KMS-11 (cell line): ENCODE data around the gene FITM1.
A peak's percentile ranks its signal among the peaks of the same experiment; 100 is the strongest.

Experiments used
- H2AFZ ChIP-seq: fragments of 200-600 bp; sonication (generic); 2 replicates; pipeline ENCODE4 v1.6.1; 2016; ENCODE audit warnings: antibody characterized with exemption, mixed run types, low read depth
- H3K27ac ChIP-seq: fragments of 200-600 bp; sonication (generic); 2 replicates; pipeline ENCODE4 v1.6.1; 2016; ENCODE audit warnings: mild to moderate bottlenecking, mixed run types
- H3K27me3 ChIP-seq: fragments of 200-600 bp; sonication (generic); 2 replicates; pipeline ENCODE4 v1.6.1; 2017; ENCODE audit warnings: mild to moderate bottlenecking, low read depth, mixed run types, moderate library complexity; ENCODE audit not compliant: insufficient read depth
- H3K36me3 ChIP-seq: fragments of 200-600 bp; sonication (generic); 2 replicates; pipeline ENCODE4 v1.6.1; 2017; ENCODE audit warnings: mild to moderate bottlenecking, mixed run types; ENCODE audit not compliant: insufficient read depth
- H3K4me1 ChIP-seq: fragments of 200-600 bp; sonication (generic); 2 replicates; pipeline ENCODE4 v1.6.1; 2016; ENCODE audit warnings: mild to moderate bottlenecking, low read depth, mixed run types; ENCODE audit not compliant: poor library complexity, severe bottlenecking
- H3K4me2 ChIP-seq: fragments of 200-600 bp; sonication (generic); 2 replicates; pipeline ENCODE4 v1.7.0; 2016; ENCODE audit warnings: mild to moderate bottlenecking, mixed run types
- H3K4me3 ChIP-seq: fragments of 200-600 bp; sonication (generic); IDR thresholded peaks from 2 replicates; pipeline ENCODE4 v1.6.1; 2017; ENCODE audit warnings: low read depth, low read length, mixed read lengths; ENCODE audit not compliant: insufficient read depth
- H3K79me2 ChIP-seq: fragments of 200-600 bp; sonication (generic); 2 replicates; pipeline ENCODE4 v1.6.1; 2016; ENCODE audit warnings: low read depth, mixed run types; ENCODE audit not compliant: insufficient read depth
- H3K9ac ChIP-seq: fragments of 200-600 bp; sonication (generic); 2 replicates; pipeline ENCODE4 v1.6.1; 2016; ENCODE audit warnings: mild to moderate bottlenecking, mixed run types
- H4K20me1 ChIP-seq: fragments of 200-600 bp; sonication (generic); 2 replicates; pipeline ENCODE4 v1.6.1; 2016; ENCODE audit warnings: mild to moderate bottlenecking, mixed run types; ENCODE audit not compliant: insufficient read depth
- TF ChIP-seq, protein P1 (sequence below): fragments of 200-600 bp; sonication (generic); conservative IDR thresholded peaks from 2 replicates; pipeline ENCODE4 v1.6.1; 2017; ENCODE audit warnings: low read depth, mild to moderate bottlenecking, antibody characterized with exemption, low read length, moderate library complexity, mixed read lengths

FITM1 gene

DNA sequence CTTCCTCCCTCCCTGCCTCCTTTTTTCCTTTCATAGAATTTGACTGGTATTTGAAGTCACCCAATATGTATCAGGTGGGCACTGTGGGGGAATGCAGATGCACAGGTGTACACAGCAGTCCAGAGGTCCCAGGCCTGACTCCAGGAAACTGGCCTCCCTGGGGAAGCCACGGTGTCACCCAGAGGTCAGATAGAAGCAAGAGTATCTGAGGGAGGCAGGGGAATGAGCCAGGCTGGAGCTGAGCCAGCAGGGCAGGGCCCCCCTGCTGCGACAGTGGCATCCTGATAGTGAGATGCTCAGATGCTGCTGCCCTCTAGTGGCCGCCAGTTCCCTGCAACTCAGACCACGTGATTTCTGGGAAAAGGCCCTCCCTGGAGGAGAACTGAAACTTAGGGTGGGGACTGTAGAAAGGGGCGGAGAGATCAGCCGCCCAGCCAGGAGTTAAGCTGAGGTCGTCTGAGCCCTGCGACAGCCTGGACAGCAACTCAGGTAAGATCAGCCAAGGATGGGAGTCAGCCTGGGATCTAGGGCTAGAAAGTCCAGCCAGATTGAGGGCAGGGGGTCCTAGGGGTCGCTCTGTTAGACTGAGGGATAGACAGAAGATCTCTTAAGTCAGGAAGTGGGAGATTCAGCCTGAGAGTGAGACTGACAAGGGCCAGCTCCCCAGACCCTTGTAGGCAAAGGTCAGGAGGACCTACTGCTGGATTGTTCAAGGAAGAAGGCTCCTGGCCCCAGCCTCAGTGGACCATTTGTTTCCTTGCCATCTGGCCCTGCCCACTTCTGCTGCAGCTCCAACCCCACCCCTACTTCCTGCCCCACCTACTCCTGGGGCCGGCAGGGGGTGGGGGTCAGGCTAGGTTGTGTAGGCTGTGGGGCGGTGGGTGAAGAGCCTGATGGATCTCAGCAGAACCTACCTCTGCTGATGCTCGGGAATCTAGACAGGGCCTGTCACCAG, 30.7 kb downstream of the FITM1 start, which contains the start of gene IRF9:
TSS of gene IRF9 (plus strand) at position 416 of the 955 bp plus-strand sequence. CDS start 880 bp downstream, outside the sequence.
- H3K9ac ChIP-seq, result peak within 1 kb of the TSS; percentile 38; the same call in 1 of the 2 replicates
- TF ChIP-seq, protein P1, sequence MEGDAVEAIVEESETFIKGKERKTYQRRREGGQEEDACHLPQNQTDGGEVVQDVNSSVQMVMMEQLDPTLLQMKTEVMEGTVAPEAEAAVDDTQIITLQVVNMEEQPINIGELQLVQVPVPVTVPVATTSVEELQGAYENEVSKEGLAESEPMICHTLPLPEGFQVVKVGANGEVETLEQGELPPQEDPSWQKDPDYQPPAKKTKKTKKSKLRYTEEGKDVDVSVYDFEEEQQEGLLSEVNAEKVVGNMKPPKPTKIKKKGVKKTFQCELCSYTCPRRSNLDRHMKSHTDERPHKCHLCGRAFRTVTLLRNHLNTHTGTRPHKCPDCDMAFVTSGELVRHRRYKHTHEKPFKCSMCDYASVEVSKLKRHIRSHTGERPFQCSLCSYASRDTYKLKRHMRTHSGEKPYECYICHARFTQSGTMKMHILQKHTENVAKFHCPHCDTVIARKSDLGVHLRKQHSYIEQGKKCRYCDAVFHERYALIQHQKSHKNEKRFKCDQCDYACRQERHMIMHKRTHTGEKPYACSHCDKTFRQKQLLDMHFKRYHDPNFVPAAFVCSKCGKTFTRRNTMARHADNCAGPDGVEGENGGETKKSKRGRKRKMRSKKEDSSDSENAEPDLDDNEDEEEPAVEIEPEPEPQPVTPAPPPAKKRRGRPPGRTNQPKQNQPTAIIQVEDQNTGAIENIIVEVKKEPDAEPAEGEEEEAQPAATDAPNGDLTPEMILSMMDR, result peak; percentile 80
- H3K79me2 ChIP-seq, result no peaks in the 10 kb centered on the region
- 0 out of 2 replicates have a peak within 1 kb of the TSS, but pooled peaks have one; percentile 15 for H2AFZ ChIP-seq
- H4K20me1 ChIP-seq, result no peaks in the 10 kb centered on the region
- peak within 1 kb of the TSS; percentile 79 for H3K4me2 ChIP-seq
- peaks cover 14% of the 10 kb centered on the region for H3K4me1 ChIP-seq
- no peaks in the 10 kb centered on the region for H3K36me3 ChIP-seq
- peak within 1 kb of the TSS; percentile 14; the same call in 1 of the 2 replicates for H3K27ac ChIP-seq
- H3K27me3 ChIP-seq, result no peaks in the 10 kb centered on the region
- no peak within 1 kb of the TSS for H3K4me3 ChIP-seq

DNA sequence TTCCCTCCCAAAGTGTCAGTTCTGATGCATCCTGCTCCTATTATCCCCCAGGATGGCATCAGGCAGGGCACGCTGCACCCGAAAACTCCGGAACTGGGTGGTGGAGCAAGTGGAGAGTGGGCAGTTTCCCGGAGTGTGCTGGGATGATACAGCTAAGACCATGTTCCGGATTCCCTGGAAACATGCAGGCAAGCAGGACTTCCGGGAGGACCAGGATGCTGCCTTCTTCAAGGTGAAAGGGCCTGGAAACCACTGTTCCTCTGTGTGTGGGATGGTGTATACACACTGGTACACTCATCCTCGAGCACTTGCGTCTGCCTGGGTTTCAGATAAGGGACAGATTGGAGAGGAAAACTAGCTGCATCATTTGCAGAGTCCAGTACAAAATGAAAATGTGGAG, 31.6 kb downstream of the FITM1 start:
- H3K27me3 ChIP-seq, result no peaks in the 10 kb centered on the region
- H2AFZ ChIP-seq, result no peak overlapping the region
- H4K20me1 ChIP-seq, result no peaks in the 10 kb centered on the region
- TF ChIP-seq, protein P1, result no peak
- peaks cover 14% of the 10 kb centered on the region for H3K4me1 ChIP-seq
- H3K79me2 ChIP-seq, result no peaks in the 10 kb centered on the region
- H3K36me3 ChIP-seq, result no peaks in the 10 kb centered on the region
- H3K4me2 ChIP-seq, result peak overlapping the region; percentile 79
- H3K27ac ChIP-seq, result no peak overlapping the region
- H3K9ac ChIP-seq, result no peak overlapping the region
- H3K4me3 ChIP-seq, result no peak overlapping the region

DNA sequence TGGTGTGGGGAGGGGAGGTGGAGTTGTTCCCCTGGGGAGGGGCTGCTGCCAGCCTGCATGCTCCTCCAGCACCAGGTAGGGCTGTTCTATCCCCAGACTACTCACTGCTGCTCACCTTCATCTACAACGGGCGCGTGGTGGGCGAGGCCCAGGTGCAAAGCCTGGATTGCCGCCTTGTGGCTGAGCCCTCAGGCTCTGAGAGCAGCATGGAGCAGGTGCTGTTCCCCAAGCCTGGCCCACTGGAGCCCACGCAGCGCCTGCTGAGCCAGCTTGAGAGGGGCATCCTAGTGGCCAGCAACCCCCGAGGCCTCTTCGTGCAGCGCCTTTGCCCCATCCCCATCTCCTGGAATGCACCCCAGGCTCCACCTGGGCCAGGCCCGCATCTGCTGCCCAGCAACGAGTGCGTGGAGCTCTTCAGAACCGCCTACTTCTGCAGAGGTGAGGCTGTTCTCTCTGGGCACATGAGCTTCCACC, 34.1 kb downstream of the FITM1 start:
- no peaks in the 10 kb centered on the region for H3K79me2 ChIP-seq
- no peak overlapping the region for H3K4me3 ChIP-seq
- no peaks in the 10 kb centered on the region for H4K20me1 ChIP-seq
- peaks cover 22% of the 10 kb centered on the region for H3K4me1 ChIP-seq
- no peak overlapping the region for H2AFZ ChIP-seq
- TF ChIP-seq, protein P1, result no peak
- H3K9ac ChIP-seq, result no peak overlapping the region
- H3K4me2 ChIP-seq, result no peak overlapping the region
- no peaks in the 10 kb centered on the region for H3K27me3 ChIP-seq
- no peaks in the 10 kb centered on the region for H3K36me3 ChIP-seq
- H3K27ac ChIP-seq, result no peak overlapping the region

DNA sequence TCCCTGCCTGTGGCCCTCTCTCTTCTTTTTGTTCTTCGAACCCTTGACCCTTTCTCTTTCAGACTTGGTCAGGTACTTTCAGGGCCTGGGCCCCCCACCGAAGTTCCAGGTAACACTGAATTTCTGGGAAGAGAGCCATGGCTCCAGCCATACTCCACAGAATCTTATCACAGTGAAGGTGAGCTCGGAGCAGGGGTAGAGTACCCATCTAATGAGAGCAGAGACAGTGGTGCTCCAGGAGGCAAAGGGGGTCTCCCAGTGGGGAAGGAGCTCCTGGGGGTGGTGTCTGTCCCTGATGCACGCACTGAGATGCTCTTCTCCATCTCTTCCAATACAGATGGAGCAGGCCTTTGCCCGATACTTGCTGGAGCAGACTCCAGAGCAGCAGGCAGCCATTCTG, 35.3 kb downstream of the FITM1 start:
- Histone ChIP-seq H3K4me2 (no peak overlapping the region), H3K27ac (no peak overlapping the region)

More for the DNA sequence above, 35.3 kb downstream of the FITM1 start:
- Histone ChIP-seq H3K79me2 (no peaks in the 10 kb centered on the region), H3K4me3 (no peak overlapping the region), H3K36me3 (no peaks in the 10 kb centered on the region), H3K27me3 (no peaks in the 10 kb centered on the region), H2AFZ (no peak overlapping the region), H3K9ac (no peak overlapping the region), H3K4me1 (peaks cover 17% of the 10 kb centered on the region), H4K20me1 (no peaks in the 10 kb centered on the region)
- TF ChIP-seq, protein P1, result no peak
